NCI-H1417 (cell line): ENCODE results near the gene NYNRIN.
"Not testable (repeated sequence)": the region's sequence is repeated elsewhere in the genome, so short reads cannot be mapped to it uniquely, and the experiment has no call there.

Experiments
- DNase-seq, 3 experiments: peaks; one replicate each; lab custom pipeline; 2025; lab: John Stamatoyannopoulos, UW

The NYNRIN gene

GRCh38 chr14:24398653-24399446 is at the start of gene NYNRIN:
NYNRIN (plus strand) TSS chr14:24399003; CDS start chr14:24399247, 244 bp downstream.
- DNase-seq, result peak in 2 of 3 experiments; percentile 64

GRCh38 chr14:24349742-24350141 is 49.1 kb upstream of the NYNRIN start:
- DNase-seq, result no peak

- peak in 1 of 3 experiments; percentile 38 for DNase-seq
These were observed 47.3 kb upstream of the NYNRIN start for GRCh38 chr14:24351517-24351916.

GRCh38 chr14:24353559-24354481 is 45.0 kb upstream of the NYNRIN start:
- no peak for DNase-seq

GRCh38 chr14:24354482-24354825 is 44.3 kb upstream of the NYNRIN start:
- not testable (repeated sequence) for DNase-seq

GRCh38 chr14:24355009-24355408 is 43.8 kb upstream of the NYNRIN start:
- DNase-seq, result no peak

GRCh38 chr14:24356208-24356607 is 42.6 kb upstream of the NYNRIN start:
- no peak for DNase-seq

GRCh38 chr14:24360281-24360680 is 38.5 kb upstream of the NYNRIN start:
- no peak for DNase-seq

- DNase-seq, result no peak
These were observed 37.5 kb upstream of the NYNRIN start for GRCh38 chr14:24361326-24361725.

GRCh38 chr14:24362241-24362960 is 36.4 kb upstream of the NYNRIN start:
- DNase-seq, result no peak

- DNase-seq, result no peak
These were observed 35.4 kb upstream of the NYNRIN start for GRCh38 chr14:24363401-24363800.

GRCh38 chr14:24364841-24365240 is 34.0 kb upstream of the NYNRIN start:
- DNase-seq, result no peak

GRCh38 chr14:24365600-24366412 is 33.0 kb upstream of the NYNRIN start:
- peak; percentile 88 to 94 (median 92) for DNase-seq

- DNase-seq, result no peak
These were observed 32.4 kb upstream of the NYNRIN start for GRCh38 chr14:24366413-24366720.

GRCh38 chr14:24366721-24367513 is 31.9 kb upstream of the NYNRIN start:
- peak; percentile 99 to 100 (median 100) for DNase-seq

GRCh38 chr14:24367514-24368211 is 31.1 kb upstream of the NYNRIN start, which contains the start of gene NFATC4:
NFATC4 (plus strand) TSS chr14:24368184; CDS start chr14:24368341, 157 bp downstream.
- peak; percentile 94 to 97 (median 96) for DNase-seq

GRCh38 chr14:24368212-24368561 is 30.6 kb upstream of the NYNRIN start:
- peak in 1 of 3 experiments; percentile 69 for DNase-seq

GRCh38 chr14:24368562-24369252 is 30.1 kb upstream of the NYNRIN start:
- DNase-seq, result peak; percentile 67 to 89 (median 83)

GRCh38 chr14:24369463-24369862 is 29.3 kb upstream of the NYNRIN start:
- no peak for DNase-seq
